Neural progenitor cell (in vitro differentiated cells): ENCODE results near the gene MEGF10.

ENCODE experiments used
- EZH2 ChIP-seq: fragments of 200-600 bp; sonication (generic); IDR thresholded peaks from 2 replicates; pipeline ENCODE4 v1.6.1; 2017; ENCODE audit warnings: antibody characterized with exemption, mild to moderate bottlenecking, moderate library complexity
- EZH2phosphoT487 ChIP-seq: fragments of 200-600 bp; sonication (generic); IDR thresholded peaks from 2 replicates; pipeline ENCODE4 v1.6.1; 2017; ENCODE audit warnings: antibody characterized with exemption
- TF ChIP-seq, protein P1 (sequence below): fragments of 200-600 bp; sonication (generic); IDR thresholded peaks from 2 replicates; pipeline ENCODE4 v1.5.1; 2017; ENCODE audit warnings: antibody characterized with exemption, mild to moderate bottlenecking

DNA sequence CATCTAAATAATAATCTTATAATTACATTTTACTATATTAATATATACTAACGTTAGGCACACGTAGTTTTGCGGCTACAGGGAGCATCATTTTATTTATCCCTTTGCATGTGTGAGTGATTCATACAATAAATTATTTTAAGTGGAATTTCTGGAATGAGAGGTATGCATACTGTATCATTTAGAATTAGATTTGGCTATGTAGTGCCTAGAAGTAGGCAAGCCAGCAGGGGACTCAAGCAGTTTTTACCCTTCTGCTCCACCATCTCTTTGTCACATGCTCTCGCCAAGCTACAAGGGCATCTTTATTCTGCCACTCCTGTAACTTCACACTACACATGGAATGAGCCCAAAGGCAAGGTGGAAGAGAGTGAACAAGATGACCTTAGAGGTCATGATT lies 60.8 kb downstream of the MEGF10 start:
- TF ChIP-seq, protein P1, sequence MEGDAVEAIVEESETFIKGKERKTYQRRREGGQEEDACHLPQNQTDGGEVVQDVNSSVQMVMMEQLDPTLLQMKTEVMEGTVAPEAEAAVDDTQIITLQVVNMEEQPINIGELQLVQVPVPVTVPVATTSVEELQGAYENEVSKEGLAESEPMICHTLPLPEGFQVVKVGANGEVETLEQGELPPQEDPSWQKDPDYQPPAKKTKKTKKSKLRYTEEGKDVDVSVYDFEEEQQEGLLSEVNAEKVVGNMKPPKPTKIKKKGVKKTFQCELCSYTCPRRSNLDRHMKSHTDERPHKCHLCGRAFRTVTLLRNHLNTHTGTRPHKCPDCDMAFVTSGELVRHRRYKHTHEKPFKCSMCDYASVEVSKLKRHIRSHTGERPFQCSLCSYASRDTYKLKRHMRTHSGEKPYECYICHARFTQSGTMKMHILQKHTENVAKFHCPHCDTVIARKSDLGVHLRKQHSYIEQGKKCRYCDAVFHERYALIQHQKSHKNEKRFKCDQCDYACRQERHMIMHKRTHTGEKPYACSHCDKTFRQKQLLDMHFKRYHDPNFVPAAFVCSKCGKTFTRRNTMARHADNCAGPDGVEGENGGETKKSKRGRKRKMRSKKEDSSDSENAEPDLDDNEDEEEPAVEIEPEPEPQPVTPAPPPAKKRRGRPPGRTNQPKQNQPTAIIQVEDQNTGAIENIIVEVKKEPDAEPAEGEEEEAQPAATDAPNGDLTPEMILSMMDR, result no peak
- TF ChIP-seq EZH2 (no peak), EZH2phosphoT487 (no peak)
